GM21825 (cell line): ENCODE measurements around the gene NTRK1.

Experiments
- ATAC-seq: cut with Tn5 transposase; IDR thresholded peaks from one replicate; pipeline ENCODE4 v1.9.1; 2021; ENCODE audit warnings: mild to moderate bottlenecking, moderate library complexity; ENCODE audit not compliant: unreplicated experiment

NTRK1 gene

DNA sequence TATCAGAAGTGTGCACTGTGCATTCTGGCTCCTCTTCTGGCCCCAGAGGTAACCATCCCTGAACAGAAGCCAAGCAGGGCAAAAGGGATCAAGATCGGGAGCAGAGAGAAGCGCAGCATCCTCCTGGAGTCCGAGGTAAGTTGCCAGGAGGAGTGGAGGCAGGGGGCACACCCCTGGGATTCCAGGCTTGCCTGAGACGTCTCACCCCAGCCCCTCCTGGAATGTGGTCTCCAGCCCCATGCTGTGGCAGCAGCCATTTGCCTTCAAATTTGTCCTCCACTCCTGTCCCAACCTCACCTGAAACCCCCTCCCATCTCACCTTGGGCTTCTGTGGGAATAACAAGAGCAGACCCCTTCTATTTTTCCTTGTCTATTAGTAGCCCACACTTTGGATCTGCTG is 69.8 kb downstream of the NTRK1 start:
- no peak for ATAC-seq
